ENCODE results near the gene NDUFV1.
"Not testable (repeated sequence)": the region's sequence is repeated elsewhere in the genome, so short reads cannot be mapped to it uniquely, and the experiment has no call there.

Gene NDUFV1

DNA sequence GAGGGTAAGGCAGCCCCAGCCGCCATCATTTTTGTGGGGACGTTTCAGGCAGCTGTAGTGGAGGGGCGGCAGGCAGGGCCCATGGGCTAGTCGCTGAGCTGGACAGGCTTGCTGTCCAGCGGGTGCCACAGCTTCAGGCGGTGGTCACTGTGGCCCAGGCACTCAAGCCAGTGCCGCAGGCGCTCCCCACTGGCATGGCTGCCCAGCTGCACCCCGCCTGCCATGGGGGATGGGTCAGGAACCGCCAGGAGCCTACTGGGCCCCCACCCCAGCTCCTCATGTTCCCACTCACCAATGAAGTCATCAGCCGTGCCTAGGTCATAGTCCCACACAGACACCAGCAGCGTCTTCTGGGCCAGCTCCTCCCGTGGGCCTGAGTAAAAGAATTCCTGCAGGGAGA, 6.0 kb downstream of the NDUFV1 start:
- DNase-seq = no peak

DNA sequence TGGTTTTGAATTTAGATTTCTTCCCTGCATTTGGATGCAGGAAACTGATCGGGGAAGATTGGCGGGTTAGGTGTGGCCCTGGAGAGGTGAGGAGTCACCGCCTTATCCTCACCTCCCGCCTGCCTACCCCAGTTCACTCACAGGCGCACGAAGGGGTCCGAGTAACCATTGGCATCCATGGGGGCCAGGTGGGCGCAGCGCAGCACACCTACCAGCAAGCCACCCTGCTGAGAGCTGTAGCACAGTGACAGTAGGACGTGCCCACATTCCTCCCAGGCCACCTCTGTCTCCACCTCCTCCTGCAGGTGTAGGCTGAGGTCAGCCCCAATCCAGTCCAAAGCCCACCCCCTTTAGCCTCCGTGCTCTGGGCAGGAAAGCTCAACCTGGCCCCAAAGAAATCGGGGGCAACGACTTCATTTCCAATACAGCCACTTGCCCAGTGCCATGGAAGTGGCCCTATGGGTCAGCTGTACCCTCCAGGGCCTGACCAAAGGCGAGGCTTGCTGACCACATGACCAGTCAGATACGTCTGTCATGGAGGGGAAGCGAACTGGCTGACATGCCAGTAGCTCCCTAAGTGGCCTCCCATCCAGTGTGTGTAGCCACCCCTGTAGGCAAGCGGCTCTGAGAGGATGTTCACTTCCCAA, 6.7 kb downstream of the NDUFV1 start:
- DNase-seq = no peak

DNA sequence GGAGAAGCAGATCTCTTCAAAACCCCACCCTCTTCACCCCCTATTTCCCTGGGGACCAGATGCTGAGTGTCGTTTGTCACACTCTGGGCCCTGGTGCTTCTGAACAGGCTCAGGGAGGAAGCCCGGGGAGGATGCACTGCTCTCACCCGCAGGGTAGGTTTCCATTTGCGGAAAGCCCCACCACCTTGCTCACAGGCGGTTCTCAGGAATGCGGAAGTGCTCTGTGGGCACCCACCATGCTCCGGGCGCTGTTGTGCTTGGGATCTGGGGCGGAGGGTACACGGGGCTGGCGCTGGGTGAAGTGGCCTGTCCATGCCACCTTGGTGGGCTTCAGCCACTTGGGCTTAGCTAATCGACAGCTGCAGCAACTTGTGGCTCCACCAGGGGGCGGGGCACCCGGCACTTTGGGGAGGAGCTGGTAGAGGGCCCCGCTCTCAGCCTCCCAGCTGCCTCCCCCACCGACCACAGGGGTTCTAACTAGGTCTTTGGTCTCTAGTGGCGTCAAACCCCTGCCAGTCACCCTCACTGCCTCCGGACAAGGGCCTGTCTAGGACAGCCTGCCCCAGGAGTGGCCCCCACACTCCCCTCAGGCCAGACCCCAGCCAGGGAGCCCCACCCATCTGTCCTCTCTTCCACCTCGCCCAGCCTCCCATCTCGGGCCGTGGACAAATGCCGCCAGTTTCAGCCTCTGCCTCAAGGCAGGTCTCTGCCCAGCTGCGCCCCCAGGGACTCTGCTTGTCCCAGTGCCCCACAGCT, 7.4 kb downstream of the NDUFV1 start:
- peak; percentile 84 for DNase-seq

DNA sequence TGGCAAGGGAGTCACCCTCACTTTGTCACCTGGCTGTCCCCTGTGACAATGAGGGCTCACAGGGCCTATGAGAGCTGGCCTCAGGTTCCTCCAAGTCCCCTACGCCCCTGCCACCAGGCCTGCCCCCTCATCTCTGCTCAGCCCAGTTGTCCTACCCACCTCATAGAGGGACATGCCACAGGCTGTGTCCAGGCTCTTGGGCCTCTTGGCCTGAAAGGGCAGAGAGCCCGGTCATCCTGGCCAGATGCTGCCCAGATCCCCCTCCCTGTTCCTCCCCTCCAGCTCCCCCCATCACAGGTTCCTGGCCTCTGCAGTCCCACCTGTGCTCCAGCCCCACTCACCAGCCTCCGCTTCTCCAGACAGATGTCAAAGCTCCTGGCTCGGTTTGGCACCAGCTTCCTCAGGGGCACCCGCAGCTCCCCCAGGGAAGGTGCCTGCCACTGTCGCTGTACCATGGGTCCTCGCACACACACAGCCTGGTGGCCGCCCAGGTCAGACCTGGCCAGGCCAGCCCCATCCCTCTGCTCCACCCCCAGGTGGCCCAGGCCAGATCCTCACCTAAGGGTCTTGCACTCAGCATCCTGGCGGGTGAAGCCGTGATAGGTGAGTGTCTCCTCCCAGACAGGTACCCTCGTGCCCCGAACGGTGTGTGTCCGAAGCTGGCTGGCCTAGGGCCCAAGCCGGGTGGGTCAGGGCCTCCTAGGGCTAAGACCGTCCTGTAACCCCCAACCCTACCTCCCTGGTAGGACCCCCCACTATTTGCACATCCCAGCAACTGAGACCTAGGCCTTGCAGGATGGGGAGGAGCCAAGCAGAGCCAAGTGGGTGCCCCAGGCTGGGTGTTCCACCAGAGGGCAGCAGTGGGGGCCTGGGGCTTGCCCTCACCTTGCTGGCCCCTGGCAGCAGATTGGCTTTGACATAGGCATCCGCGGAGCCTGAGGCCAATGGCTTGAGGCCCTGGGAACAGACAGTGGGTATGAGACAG, 8.3 kb downstream of the NDUFV1 start:
- DNase-seq = peak; percentile 67

DNA sequence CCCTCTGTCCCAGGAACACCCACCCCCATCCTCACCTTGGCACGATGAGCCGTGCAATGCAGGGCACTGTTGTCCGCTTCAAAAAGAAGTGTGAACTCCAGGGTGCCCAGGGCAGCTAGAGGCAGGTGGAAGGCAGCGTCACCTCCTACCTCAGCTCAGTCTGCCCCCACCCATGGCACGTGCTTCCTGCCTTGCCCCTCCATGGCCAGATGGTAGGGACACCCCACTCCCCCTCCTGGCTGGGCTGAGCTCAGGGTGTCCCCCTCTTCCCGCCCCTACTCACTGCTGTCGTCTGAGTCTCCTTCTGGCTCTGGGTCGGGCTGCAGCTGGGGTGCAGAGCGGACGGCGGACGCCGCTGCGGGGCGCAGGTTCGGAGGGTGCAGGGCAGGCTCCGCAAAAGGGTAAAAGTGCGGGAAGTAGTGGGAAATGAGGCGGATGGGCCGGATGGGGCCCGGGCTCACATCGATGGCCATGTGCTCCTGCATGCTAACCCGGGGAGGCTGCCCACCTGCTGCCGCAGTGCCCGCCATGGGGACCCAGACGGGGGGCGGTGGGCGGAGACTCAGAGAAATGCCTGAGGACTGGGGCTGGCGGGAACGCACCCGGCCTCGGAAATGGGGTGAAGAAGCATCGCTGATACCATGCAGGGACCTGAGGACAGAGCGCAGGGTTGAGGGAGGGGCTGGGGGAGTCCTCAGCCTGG, 9.1 kb downstream of the NDUFV1 start:
- no peak for DNase-seq

DNA sequence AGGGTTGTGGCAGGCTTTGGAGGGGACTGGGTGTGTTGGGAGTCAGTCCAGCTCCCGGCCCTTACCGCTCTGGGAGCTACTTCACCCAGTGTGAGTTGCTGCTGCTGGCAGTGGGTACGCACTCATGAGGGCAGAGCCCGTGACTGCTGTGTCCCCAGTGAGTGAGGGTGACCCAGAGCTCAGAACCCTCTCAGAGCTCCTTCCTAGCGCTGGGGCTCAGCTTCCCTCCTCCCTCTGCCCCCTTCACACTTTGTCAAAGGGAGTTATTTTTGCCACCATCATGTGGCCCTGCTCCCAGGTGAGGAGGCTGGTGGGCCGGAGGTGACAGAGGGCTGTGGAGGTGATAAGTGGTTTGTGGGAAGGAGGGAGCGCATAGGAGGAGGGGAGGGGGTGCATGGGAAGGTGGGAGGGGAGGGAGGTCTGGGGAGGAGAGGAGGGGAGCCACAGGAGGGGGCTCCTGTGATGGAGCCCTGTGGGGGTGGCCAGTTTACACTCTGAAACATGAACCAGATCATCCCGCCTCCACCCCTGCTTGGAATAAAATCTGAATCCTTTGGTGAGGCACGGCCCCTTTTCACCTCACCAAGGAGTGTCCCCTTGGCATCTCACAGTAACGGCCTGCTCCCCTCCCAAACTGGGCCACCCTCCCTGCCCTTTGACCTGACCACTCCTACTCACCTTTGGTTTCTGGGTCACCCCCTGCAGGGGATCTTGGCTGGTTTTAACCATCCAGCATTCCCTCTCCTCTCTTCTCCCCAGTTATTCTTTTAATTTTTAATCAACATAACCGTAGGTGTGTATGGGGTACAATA, 9.9 kb downstream of the NDUFV1 start:
- no peak for DNase-seq

DNA sequence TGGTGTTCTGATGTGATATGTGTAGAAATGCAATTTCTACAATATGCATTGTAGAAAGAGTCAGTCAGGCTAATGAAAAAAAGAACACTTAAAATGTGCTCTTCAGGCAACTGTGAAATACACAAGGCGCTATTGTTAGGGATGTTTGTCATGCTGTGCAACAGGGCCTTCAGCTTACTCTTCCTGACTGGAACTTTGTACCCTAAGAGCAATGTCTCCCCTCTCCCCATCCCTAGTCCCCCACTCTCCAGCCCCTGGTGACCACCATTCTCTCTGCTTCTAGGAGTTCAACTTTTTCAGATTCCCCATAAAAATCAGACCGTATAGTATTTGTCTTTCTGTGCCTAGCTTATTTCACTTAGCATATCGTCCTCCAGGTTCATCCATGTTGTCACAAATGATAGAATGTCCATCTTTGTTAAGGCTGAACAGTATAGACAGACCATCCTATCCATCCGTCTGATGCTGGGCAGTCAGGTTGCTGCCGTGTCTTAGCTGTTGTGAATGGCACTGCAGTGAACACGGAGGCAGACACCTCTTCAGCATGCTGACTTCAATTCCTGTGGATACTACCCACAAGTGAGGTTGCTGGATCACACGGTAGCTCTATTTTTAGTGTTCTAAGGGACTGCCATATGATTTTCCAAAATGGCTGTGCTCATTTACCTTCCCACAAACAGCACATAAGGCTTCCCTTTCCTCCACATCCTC, 10.7 kb downstream of the NDUFV1 start:
- no peak for DNase-seq

GRCh38 chr11:67618901-67619659, 12.3 kb downstream of the NDUFV1 start:
- not testable (repeated sequence) for DNase-seq

DNA sequence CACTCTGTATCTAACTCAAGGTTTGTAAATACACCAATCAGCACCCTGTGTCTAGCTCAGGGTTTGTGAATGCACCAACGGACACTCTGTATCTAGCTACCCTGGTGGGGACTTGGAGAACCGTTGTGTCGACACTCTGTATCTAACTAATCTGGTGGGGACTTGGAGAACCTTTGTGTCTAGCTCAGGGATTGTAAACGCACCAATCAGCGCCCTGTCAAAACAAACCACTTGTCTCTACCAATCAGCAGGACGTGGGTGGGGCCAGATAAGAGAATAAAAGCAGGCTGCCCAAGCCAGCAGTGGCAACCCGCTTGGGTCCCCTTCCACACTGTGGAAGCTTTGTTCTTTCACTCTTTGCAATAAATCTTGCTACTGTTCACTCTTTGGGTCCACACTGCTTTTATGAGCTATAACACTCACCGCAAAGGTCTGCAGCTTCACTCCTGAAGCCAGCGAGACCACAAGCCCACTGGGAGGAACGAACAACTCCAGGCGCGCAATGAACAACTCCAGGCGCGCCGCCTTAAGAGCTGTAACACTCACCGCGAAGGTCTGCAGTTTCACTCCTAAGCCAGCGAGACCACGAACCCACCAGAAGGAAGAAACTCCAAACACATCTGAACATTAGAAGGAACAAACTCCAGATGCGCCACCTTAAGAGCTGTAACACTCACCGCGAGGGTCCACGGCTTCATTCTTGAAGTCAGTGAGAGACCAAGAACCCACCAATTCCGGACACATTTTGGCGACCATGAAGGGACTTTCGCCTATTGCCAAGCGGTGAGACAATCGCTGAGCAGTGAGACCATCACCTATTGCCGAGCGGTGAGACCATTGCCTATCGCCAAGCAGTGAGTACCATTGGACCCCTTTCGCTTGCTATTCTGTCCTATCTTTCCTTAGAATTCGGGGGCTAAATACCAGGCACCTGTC, 13.2 kb downstream of the NDUFV1 start:
- not testable (repeated sequence) for DNase-seq

GRCh38 chr11:67620621-67621020, 13.9 kb downstream of the NDUFV1 start:
- not testable (repeated sequence) for DNase-seq

GRCh38 chr11:67621928-67622327, 15.2 kb downstream of the NDUFV1 start:
- DNase-seq = not testable (repeated sequence)

- not testable (repeated sequence) for DNase-seq
Measured at GRCh38 chr11:67622905-67623304, 16.2 kb downstream of the NDUFV1 start.

DNA sequence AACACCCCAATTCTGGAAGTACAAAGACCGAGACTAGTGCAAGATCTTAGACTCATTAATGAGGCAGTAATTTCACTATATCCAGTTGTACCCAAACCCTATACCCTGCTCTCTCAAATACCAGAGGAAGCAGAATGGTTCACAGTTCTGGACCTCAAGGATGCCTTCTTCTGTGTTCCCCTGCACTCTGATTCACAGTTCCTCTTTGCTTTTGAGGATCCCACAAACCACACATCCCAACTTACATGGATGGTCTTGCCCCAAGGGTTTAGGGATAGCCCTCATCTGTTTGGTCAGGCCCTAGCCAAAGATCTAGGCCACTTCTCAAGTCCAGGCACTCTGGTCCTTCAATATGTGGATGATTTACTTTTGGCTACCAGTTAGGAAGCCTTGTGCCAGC, 17.1 kb downstream of the NDUFV1 start:
- DNase-seq = not testable (repeated sequence)

DNA sequence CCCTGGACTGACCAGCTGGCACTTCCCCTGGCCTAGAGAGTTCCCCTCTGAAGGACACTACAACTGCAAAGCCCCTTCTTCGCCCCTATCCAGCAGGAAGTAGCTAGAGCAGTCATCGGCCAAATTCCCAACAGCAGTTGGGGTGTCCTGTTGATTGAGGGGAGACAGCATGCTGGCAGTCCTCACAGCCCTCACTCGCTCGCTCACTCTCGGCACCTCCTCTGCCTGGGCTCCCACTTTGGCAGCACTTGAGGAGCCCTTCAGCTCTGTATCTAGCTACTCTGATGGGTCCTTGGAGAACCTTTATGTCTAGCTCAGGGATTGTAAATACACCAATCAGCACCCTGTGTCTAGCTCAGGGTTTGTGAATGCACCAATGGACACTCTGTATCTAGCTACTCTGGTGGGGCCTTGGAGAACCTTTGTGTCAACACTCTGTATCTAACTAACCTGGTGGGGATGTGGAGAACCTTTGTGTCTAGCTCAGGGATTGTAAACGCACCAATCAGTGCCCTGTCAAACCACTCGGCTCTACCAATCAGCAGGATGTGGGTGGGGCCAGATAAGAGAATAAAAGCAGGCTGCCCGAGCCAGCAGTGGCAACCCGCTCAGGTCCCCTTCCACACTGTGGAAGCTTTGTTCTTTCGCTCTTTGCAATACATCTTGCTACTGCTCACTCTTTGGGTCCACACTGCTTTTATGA, 19.5 kb downstream of the NDUFV1 start:
- not testable (repeated sequence) for DNase-seq

DNA sequence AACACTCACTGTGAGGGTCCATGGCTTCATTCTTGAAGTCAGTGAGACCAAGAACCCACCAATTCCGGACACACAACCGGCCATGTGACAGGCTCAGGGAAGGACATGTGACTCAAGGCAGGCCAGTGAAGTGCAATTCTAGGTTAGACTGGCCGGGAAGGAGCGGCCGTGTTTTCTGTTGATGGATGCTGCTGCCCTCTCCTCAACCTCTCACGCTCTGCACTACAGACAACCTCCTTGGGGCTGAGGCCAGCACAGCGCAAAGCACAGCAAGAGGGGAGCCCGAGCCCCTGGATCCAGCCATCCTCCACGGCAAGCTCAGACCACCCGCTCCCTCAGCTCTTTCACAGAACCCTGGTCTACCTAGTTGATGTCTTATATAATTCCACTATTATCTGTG, 20.2 kb downstream of the NDUFV1 start:
- DNase-seq = no peak

- DNase-seq = no peak
Measured at GRCh38 chr11:67627441-67627811, 20.7 kb downstream of the NDUFV1 start.

- DNase-seq = no peak
Measured at GRCh38 chr11:67627812-67628624, 21.3 kb downstream of the NDUFV1 start.
